GM12801 (cell line): ENCODE data around the gene CAMK2G.

Experiments used
- TF ChIP-seq, protein P1 (sequence below): IDR thresholded peaks from one replicate; pipeline ENCODE4 v1.5.1; 2011; ENCODE audit warnings: control low read depth; ENCODE audit not compliant: insufficient read length; ENCODE audit errors: extremely low read depth

Gene CAMK2G

DNA sequence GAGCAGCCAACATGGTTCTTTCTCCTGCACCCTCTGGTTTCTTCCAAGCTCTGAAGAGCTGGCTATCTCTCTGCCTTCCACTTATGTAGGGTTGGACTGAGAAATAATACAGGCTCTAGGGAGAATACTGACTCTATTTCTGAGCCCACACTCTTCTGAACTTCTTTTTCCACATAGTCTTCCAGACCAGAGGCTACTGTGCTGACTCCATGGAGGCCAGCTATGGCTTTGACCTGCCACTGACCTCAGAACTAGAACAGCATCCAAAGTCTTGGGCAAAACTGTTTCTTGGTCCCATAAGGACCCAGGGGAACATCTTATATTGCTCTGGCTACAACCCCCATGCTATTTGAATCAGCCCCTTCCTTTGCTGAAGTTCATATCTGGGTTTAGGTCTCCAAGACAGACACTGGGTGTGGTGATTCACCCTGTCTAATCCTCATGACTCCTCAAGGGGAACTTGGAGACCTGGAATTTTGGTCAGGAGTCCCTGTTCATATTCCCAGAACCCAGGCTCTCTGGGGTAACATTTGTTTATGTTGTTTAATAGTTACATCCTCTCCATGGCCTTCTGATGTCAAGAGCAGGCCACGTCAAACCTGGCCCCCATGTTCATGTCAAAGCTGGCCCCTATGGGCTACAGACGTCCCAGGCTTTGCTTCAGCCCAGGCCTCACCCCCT lies 24.5 kb upstream of the CAMK2G start:
- TF ChIP-seq, protein P1, sequence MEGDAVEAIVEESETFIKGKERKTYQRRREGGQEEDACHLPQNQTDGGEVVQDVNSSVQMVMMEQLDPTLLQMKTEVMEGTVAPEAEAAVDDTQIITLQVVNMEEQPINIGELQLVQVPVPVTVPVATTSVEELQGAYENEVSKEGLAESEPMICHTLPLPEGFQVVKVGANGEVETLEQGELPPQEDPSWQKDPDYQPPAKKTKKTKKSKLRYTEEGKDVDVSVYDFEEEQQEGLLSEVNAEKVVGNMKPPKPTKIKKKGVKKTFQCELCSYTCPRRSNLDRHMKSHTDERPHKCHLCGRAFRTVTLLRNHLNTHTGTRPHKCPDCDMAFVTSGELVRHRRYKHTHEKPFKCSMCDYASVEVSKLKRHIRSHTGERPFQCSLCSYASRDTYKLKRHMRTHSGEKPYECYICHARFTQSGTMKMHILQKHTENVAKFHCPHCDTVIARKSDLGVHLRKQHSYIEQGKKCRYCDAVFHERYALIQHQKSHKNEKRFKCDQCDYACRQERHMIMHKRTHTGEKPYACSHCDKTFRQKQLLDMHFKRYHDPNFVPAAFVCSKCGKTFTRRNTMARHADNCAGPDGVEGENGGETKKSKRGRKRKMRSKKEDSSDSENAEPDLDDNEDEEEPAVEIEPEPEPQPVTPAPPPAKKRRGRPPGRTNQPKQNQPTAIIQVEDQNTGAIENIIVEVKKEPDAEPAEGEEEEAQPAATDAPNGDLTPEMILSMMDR: no peak

DNA sequence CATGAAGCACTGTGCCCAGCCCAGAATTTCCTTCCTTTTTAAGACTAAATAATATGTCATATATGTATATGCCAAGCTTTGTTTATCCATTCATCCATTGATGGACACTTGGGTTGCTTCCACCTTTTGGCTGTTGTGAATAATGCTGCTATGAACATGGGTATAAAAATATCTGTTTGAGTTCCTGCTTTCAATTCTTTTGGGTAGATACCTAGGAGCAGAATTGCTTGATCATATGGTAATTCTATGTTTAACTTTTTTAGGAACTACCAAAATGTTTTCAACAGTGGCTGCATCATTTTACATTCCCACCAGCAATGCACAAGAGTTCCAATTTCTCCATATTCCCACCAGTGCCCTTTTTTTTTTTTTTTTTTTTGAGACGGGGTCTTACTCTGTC lies 23.3 kb upstream of the CAMK2G start:
- TF ChIP-seq, protein P1: no peak

DNA sequence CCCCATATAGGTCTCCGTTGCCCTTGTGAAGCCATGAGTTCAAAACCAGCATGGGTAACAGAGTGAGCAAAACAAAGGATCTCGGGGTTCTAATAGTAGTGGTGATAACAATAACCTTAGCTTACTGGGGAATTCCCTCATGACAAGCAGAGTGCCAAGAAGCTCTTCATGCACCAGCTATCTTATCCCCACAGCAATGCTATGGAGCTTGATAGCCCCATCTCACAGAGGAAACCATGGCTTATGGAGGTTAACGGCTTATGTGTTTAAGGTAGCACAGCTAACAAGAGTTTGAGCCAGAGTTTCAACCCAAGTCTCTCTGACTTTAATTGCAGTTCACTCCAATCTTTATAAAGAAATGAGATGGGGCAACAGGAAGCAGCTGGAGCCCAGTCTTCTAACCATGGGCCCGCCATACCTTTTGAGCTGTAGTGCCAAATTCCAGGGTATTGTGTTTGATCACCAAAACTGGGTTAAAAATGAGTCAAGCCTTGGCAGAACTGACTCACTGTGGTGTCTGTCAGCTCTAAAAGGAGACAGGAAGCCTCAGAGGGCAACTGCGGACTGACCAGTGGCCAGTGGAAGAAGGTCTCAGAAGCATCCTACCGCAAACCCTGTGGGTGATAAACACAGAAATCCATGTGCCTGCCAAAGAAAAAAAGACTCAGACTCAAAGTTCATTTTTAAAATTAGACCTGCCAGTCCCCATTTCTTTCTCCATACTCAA lies 20.1 kb upstream of the CAMK2G start:
- TF ChIP-seq, protein P1: no peak

DNA sequence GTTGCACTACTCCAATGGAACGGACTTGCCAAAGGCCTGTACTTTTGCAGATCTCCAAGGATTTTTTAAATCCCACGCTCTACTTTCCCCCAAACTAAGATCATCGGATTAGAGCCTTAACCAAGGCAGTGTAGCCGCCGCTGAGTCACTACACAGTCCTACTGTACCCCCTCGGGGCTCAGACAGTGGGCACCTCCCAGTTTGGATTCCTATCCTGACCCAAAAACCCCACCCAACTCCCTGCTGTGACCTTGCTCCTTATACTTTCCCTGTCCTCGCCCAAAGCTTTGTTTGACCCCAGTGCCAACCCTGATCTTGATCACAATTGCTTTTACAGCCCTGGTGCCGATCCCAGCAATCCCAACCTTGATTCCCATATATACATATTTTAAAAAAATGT lies 19.1 kb upstream of the CAMK2G start:
- TF ChIP-seq, protein P1: no peak

DNA sequence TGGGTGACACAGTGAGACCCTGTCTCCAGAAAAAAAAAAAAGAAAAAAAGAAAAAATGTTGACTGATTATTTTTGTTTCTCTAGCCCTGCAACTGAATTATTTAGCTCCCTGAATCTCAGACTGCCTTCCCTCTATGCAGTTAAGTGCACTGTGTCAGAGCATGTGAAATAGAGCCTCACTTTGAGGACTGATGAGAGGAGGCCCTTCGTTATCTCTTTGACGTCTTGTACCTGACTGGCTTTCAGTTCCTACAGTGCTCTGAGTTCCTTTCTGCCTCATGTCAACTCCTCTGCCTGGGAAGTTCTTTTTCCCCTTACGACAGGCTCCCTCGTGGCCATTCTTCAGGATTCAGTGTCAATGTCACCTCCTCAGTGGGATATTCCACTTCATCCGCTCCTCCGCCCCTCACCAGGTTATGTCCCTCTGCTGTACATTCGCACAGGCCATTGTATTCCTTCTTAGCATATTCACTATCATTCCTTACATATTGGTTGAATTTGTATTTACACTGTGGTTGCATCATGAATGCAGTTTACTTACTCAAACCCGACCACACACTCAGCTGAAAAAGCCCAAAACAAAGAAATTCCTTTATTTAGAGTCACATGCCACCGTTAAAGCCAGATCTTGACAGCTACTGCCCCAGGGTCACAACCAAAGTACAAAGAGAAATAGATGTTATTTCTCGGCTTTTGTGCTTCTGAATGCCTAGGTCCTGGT lies 18.1 kb upstream of the CAMK2G start:
- TF ChIP-seq, protein P1: no peak

DNA sequence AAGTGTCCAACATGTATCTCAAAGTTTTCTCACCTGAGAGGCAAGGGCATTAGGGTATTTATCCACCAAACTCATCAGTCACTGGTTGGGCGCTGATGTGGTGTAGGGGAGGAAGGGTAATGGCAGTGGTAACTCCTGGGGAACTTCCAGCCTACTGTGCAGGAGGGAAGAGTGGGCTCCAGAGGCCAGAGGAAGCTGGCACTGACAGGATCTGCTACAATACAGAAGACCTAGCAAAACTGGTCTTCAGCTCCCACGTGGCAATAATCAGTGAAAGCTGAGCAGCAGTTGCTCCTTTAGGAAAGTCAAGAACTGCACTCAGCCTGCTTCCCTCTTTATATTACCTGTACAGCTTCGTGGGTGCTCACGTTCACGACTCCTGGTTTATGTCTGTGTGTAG lies 17.2 kb upstream of the CAMK2G start:
- TF ChIP-seq, protein P1: no peak

DNA sequence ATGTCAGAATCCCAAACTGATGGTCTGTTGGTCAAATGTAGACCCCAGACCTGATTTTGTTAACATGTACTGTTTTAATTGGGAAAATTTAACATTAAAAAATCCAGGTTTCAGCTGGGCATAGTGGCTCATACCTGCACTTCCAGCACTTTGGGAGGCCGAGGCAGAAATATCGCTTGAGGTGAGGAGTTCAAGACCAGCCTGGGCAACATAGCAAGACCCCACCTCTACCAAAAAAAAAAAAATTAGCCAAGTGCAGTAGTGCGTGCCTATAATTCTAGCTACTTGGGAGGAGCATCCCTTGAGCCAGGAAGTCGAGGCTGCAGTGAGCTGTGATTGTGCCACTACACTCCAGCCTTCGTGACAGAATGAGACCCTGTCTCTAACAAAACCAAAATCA lies 15.9 kb upstream of the CAMK2G start:
- TF ChIP-seq, protein P1: no peak
